OCI-LY1 (cell line): ENCODE measurements around the gene GALR3.

ENCODE experiments used
- H2AFZ ChIP-seq: fragments of 200-600 bp; sonication (generic), shearing (Covaris generic); 2 replicates; pipeline ENCODE4 v1.6.0; 2014; ENCODE audit warnings: antibody characterized with exemption, mild to moderate bottlenecking, low read length
- H3F3A ChIP-seq: fragments of 200-600 bp; sonication (generic), shearing (Covaris generic); 2 replicates; pipeline ENCODE4 v1.6.0; 2014; ENCODE audit warnings: mild to moderate bottlenecking, antibody characterized with exemption, low read length, moderate library complexity; ENCODE audit not compliant: insufficient read depth
- H3K27ac ChIP-seq: fragments of 200-600 bp; sonication (generic); 2 replicates; pipeline ENCODE4 v1.5.1; 2014; ENCODE audit warnings: low read length, mixed run types, mild to moderate bottlenecking, low read depth; ENCODE audit not compliant: poor library complexity, severe bottlenecking
- H3K27me3 ChIP-seq: fragments of 200-600 bp; sonication (generic); 2 replicates; pipeline ENCODE4 v1.6.0; 2014; ENCODE audit warnings: antibody characterized with exemption, mild to moderate bottlenecking, low read length, moderate library complexity; ENCODE audit not compliant: insufficient read depth
- H3K36me3 ChIP-seq: fragments of 200-600 bp; sonication (generic); 2 replicates; pipeline ENCODE4 v1.6.1; 2014; ENCODE audit warnings: mild to moderate bottlenecking, antibody characterized with exemption, low read length, moderate library complexity, mixed read lengths; ENCODE audit not compliant: insufficient read depth
- H3K4me1 ChIP-seq: fragments of 200-600 bp; sonication (generic); 2 replicates; pipeline ENCODE4 v1.5.1; 2014; ENCODE audit warnings: mild to moderate bottlenecking, low read length, moderate library complexity; ENCODE audit not compliant: insufficient read depth, severe bottlenecking
- H3K4me2 ChIP-seq: fragments of 200-600 bp; sonication (generic), shearing (Covaris generic); 2 replicates; pipeline ENCODE4 v1.6.1; 2014; ENCODE audit warnings: low read length
- H3K4me3 ChIP-seq: fragments of 200-600 bp; sonication (generic); 2 replicates; pipeline ENCODE4 v1.5.1; 2014; ENCODE audit warnings: low read length, low read depth, mild to moderate bottlenecking, mixed read lengths; ENCODE audit not compliant: poor library complexity, severe bottlenecking
- H3K79me2 ChIP-seq: fragments of 200-600 bp; shearing (Covaris generic); 2 replicates; pipeline ENCODE4 v1.6.1; 2016; ENCODE audit warnings: mixed run types, low read length, mixed read lengths; ENCODE audit not compliant: insufficient read depth
- H3K9ac ChIP-seq: fragments of 200-600 bp; sonication (generic), shearing (Covaris generic); 2 replicates; pipeline ENCODE4 v1.6.1; 2014; ENCODE audit warnings: mild to moderate bottlenecking, low read length, mixed read lengths
- H3K9me2 ChIP-seq: fragments of 200-600 bp; sonication (generic), shearing (Covaris generic); 2 replicates; pipeline ENCODE4 v1.6.1; 2014; ENCODE audit warnings: low read depth, mild to moderate bottlenecking, low read length, mixed read lengths
- H3K9me3 ChIP-seq: fragments of 200-600 bp; shearing (Covaris generic); 2 replicates; pipeline ENCODE4 v1.6.1; 2014; ENCODE audit warnings: low read length, mixed read lengths
- H4K20me1 ChIP-seq: fragments of 200-600 bp; sonication (generic), shearing (Covaris generic); 2 replicates; pipeline ENCODE4 v1.6.0; 2016; ENCODE audit warnings: mild to moderate bottlenecking, low read length; ENCODE audit not compliant: insufficient read depth
- EZH2 ChIP-seq: fragments of 200-600 bp; sonication (generic), shearing (Covaris generic); IDR thresholded peaks from 2 replicates; pipeline ENCODE4 v1.8.0; 2017; ENCODE audit warnings: borderline replicate concordance, mixed run types, mild to moderate bottlenecking, antibody characterized with exemption, low read length, moderate library complexity, mixed read lengths
- TF ChIP-seq, protein P1 (sequence below): fragments of 200-600 bp; sonication (generic), shearing (Covaris generic); IDR thresholded peaks from 2 replicates; pipeline ENCODE4 v1.5.1; 2017; ENCODE audit warnings: mild to moderate bottlenecking, antibody characterized with exemption, low read length, moderate library complexity, mixed read lengths

Gene GALR3

DNA sequence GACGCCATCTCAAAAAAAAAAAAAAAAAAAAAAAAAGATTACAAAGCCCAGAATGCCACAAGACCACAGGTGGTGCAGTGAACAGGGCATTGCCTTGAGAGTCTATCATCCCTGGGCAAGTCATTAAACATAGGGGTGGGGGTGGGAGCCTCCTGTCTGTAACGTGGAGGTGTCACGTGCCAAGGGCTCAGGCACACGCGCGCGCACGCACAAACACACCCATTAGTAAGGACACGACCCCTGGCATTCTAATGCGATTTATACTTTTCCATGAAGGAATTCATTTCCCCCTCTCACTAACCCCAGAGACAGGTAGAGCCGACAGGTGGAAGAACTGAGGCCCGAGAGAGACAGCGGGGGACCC lies 21.3 kb upstream of the GALR3 start:
- no peaks in the 10 kb centered on the region for H3K79me2 ChIP-seq
- H3K4me3 ChIP-seq = peak overlapping the region; percentile 62
- H3K9ac ChIP-seq = peak overlapping the region; percentile 62
- H3K4me2 ChIP-seq = peak overlapping the region; percentile 97
- H3K9me3 ChIP-seq = no peaks in the 10 kb centered on the region
- TF ChIP-seq EZH2 = no peak
- TF ChIP-seq, protein P1, sequence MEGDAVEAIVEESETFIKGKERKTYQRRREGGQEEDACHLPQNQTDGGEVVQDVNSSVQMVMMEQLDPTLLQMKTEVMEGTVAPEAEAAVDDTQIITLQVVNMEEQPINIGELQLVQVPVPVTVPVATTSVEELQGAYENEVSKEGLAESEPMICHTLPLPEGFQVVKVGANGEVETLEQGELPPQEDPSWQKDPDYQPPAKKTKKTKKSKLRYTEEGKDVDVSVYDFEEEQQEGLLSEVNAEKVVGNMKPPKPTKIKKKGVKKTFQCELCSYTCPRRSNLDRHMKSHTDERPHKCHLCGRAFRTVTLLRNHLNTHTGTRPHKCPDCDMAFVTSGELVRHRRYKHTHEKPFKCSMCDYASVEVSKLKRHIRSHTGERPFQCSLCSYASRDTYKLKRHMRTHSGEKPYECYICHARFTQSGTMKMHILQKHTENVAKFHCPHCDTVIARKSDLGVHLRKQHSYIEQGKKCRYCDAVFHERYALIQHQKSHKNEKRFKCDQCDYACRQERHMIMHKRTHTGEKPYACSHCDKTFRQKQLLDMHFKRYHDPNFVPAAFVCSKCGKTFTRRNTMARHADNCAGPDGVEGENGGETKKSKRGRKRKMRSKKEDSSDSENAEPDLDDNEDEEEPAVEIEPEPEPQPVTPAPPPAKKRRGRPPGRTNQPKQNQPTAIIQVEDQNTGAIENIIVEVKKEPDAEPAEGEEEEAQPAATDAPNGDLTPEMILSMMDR = no peak
- H3K9me2 ChIP-seq = no peaks in the 10 kb centered on the region
- H3K36me3 ChIP-seq = no peaks in the 10 kb centered on the region; the same call in 1 of the 2 replicates
- H2AFZ ChIP-seq = no peak overlapping the region
- no peaks in the 10 kb centered on the region for H4K20me1 ChIP-seq
- peaks cover 66% of the 10 kb centered on the region for H3K4me1 ChIP-seq
- peaks cover 10% of the 10 kb centered on the region; the same call in 1 of the 2 replicates for H3K27me3 ChIP-seq
- no peak overlapping the region for H3K27ac ChIP-seq
- no peaks in the 10 kb centered on the region; the same call in 1 of the 2 replicates for H3F3A ChIP-seq

DNA sequence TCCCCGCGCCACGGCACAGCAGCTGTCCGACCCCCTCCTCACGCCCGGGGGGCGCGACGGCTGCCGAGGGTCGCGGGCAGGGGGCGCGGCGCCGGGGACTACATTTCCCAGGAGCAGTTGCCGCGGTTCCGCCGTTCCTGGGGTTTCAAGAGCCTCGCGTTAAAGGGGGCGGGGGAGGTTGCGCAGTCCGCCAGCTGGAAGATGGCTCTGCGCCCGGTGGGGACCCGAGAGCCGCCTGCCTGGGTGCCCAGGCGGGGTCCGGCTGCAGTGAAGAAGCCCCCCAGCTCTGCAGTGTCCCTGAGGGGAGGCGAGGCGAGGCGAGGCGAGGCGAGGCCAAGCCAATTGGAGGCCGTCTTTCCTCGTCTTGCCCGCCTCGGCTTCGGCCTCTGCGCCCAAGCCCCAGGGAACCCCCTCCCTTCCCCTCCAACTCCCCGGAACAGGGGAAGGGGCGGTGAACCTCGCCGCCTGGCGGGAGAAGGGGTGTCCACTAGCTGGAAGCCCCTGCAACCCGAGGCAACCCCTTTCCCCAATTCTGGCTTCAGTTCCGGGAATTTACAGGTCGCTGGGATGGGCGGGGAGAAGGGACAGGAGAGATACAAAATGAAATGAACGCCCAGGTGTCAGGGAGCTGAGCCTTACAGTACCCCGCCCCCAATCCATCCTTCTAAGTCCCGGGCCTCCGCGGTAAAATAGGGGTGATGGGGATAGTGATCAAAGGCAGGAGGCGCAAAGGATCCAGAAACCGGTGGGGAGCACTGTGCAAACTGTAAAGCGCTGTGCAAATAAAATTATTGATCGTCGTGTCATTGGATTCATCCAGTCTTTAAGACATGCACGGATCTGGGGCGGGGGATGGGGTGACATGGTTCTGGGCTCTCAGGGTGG lies 20.6 kb upstream of the GALR3 start:
- H3K9me3 ChIP-seq = no peaks in the 10 kb centered on the region
- H3K9me2 ChIP-seq = no peaks in the 10 kb centered on the region
- H3K36me3 ChIP-seq = no peaks in the 10 kb centered on the region; the same call in 1 of the 2 replicates
- no peak overlapping the region for H2AFZ ChIP-seq
- H3F3A ChIP-seq = no peaks in the 10 kb centered on the region; the same call in 1 of the 2 replicates
- H3K79me2 ChIP-seq = no peaks in the 10 kb centered on the region
- H3K4me1 ChIP-seq = peaks cover 71% of the 10 kb centered on the region
- no peaks in the 10 kb centered on the region for H4K20me1 ChIP-seq
- peak overlapping the region; percentile 62 for H3K9ac ChIP-seq
- TF ChIP-seq, protein P1 = no peak
- no peak for TF ChIP-seq EZH2
- no peak overlapping the region for H3K27ac ChIP-seq
- peak overlapping the region; percentile 62 for H3K4me3 ChIP-seq
- peak overlapping the region; percentile 97 for H3K4me2 ChIP-seq
- peaks cover 10% of the 10 kb centered on the region; the same call in 1 of the 2 replicates for H3K27me3 ChIP-seq

DNA sequence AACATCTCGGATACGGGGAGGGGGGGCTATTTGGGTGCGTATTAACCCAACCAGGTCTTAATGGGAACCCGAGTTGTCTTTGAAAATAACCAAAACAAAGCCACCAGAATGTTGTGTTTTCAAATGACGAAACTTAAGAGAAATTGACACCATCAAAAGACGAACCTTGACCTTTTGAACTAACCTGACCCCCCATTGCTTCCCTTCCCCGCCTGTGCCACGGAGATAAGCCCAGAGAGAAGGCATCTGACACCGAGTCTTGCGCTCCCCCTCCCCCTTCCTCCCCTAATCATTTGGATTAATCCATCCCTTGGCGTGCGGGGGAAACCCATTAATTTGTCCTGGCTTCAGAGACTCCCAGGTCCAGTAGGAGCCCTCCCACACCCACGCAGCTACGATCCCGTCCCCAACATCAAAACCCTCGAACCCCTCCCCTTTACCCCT lies 20.0 kb upstream of the GALR3 start:
- Histone ChIP-seq H3K4me2 (peak overlapping the region; percentile 97), H3F3A (no peaks in the 10 kb centered on the region; the same call in 1 of the 2 replicates), H3K9me2 (no peaks in the 10 kb centered on the region), H3K79me2 (no peaks in the 10 kb centered on the region), H3K9me3 (no peaks in the 10 kb centered on the region), H3K4me3 (peak overlapping the region; percentile 62), H3K4me1 (peaks cover 67% of the 10 kb centered on the region), H3K27me3 (peaks cover 10% of the 10 kb centered on the region; the same call in 1 of the 2 replicates), H2AFZ (no peak overlapping the region), H3K27ac (no peak overlapping the region), H3K36me3 (no peaks in the 10 kb centered on the region; the same call in 1 of the 2 replicates), H3K9ac (peak overlapping the region; percentile 62; the same call in 1 of the 2 replicates), H4K20me1 (no peaks in the 10 kb centered on the region)
- no peak for TF ChIP-seq EZH2
- TF ChIP-seq, protein P1 = no peak
